VCaP (cell line): ENCODE results near the gene TBCCD1.

Source experiments
- H3K27ac ChIP-seq: fragments of 450-650 bp; 2 replicates; pipeline ENCODE4 v1.5.1; 2017
- CTCF ChIP-seq: fragments of 450-650 bp; conservative IDR thresholded peaks from 2 replicates; pipeline ENCODE4 v1.5.1; 2017; ENCODE audit warnings: mild to moderate bottlenecking, moderate library complexity

Gene TBCCD1

GRCh38 chr3:186512570-186513302, 54.4 kb downstream of the TBCCD1 start:
- no peak overlapping the region for H3K27ac ChIP-seq
- TF ChIP-seq CTCF = no peak

GRCh38 chr3:186511702-186512101, 55.4 kb downstream of the TBCCD1 start:
- no peak for TF ChIP-seq CTCF
- no peak overlapping the region for H3K27ac ChIP-seq

GRCh38 chr3:186511245-186511644, 55.9 kb downstream of the TBCCD1 start:
- no peak for TF ChIP-seq CTCF
- no peak overlapping the region for H3K27ac ChIP-seq

- TF ChIP-seq CTCF = no peak
- H3K27ac ChIP-seq = no peak overlapping the region
These were observed 56.6 kb downstream of the TBCCD1 start for GRCh38 chr3:186510374-186511079.

GRCh38 chr3:186509423-186509822, 57.7 kb downstream of the TBCCD1 start:
- H3K27ac ChIP-seq = no peak overlapping the region
- TF ChIP-seq CTCF = no peak

GRCh38 chr3:186506857-186507256, 60.3 kb downstream of the TBCCD1 start:
- H3K27ac ChIP-seq = no peak overlapping the region
- TF ChIP-seq CTCF = no peak

- no peak for TF ChIP-seq CTCF
- no peak overlapping the region for H3K27ac ChIP-seq
These were observed 60.9 kb downstream of the TBCCD1 start for GRCh38 chr3:186506191-186506739.
